ENCODE data around the gene CRTC2.

DNA sequence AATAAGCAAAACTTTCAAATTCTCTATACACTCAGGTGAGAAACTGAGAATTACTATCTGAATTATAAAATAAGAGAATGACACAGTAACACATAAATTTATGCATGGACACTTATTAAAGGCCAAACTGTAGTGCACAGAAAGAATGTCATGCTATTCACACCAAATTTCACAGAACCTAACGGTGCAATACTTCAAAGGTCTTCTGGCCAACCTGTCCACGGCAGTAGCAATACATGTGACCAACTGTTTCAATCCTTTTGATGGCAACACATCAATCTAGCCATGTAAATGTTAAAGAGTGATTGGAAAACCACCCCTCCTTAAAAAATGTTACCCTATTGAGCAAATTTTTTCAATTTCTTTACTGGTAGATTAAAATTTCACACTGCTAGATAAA, 46.1 kb downstream of the CRTC2 start:
- TF ChIP-seq EZH2phosphoT487 (IDR thresholded peaks at IDR 0.05; ENCODE audit: low read depth): no peak
- TF ChIP-seq, protein P1, sequence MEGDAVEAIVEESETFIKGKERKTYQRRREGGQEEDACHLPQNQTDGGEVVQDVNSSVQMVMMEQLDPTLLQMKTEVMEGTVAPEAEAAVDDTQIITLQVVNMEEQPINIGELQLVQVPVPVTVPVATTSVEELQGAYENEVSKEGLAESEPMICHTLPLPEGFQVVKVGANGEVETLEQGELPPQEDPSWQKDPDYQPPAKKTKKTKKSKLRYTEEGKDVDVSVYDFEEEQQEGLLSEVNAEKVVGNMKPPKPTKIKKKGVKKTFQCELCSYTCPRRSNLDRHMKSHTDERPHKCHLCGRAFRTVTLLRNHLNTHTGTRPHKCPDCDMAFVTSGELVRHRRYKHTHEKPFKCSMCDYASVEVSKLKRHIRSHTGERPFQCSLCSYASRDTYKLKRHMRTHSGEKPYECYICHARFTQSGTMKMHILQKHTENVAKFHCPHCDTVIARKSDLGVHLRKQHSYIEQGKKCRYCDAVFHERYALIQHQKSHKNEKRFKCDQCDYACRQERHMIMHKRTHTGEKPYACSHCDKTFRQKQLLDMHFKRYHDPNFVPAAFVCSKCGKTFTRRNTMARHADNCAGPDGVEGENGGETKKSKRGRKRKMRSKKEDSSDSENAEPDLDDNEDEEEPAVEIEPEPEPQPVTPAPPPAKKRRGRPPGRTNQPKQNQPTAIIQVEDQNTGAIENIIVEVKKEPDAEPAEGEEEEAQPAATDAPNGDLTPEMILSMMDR (IDR thresholded peaks at IDR 0.05; ENCODE audit: low read depth, low read length): no peak
